ENCODE data around the gene CCDC174. TPM values are rescaled to one million over a fixed set of nuclear protein-coding genes. Genes with fewer than 3 reads are reported as not detected.

The CCDC174 gene
- total RNA-seq, 1 donor from 2014 or later: 25.8 TPM

DNA sequence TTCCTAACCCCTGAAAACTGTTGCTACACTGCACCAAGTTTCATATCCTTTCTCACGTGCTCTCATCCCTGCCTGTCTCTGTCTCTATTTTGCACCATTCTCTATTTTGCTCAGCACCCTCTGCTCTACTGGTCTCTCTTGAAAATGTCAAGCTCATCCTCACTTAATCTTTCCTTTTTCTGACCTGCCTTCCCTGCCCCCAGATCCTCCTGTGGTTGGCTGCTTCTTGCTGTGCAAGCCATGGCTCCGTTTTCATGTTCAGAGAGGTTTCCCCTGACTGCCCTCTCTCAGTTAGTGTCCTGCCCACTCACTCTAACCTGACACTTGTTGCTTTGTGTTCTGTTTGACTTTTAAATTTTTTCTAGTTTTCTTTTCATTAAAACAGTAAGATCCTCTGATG is 6.0 kb downstream of the CCDC174 start:
- TF ChIP-seq, protein P1, sequence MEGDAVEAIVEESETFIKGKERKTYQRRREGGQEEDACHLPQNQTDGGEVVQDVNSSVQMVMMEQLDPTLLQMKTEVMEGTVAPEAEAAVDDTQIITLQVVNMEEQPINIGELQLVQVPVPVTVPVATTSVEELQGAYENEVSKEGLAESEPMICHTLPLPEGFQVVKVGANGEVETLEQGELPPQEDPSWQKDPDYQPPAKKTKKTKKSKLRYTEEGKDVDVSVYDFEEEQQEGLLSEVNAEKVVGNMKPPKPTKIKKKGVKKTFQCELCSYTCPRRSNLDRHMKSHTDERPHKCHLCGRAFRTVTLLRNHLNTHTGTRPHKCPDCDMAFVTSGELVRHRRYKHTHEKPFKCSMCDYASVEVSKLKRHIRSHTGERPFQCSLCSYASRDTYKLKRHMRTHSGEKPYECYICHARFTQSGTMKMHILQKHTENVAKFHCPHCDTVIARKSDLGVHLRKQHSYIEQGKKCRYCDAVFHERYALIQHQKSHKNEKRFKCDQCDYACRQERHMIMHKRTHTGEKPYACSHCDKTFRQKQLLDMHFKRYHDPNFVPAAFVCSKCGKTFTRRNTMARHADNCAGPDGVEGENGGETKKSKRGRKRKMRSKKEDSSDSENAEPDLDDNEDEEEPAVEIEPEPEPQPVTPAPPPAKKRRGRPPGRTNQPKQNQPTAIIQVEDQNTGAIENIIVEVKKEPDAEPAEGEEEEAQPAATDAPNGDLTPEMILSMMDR (IDR thresholded peaks at IDR 0.05; ENCODE audit: unreplicated experiment): no peak
- peak overlapping the region; percentile 14 for H3K27ac Mint-ChIP-seq
- DNase-seq (ENCODE audit: low spot score, unreplicated experiment): no peak
- H3K4me1 Mint-ChIP-seq (ENCODE audit: low read depth): peaks cover 7% of the 10 kb centered on the region
- no peak overlapping the region for H3K4me3 Mint-ChIP-seq (ENCODE audit: low read depth)
- H3K9me3 Mint-ChIP-seq (ENCODE audit: low read depth): no peaks in the 10 kb centered on the region
- no peaks in the 10 kb centered on the region for H3K27me3 Mint-ChIP-seq
- H3K36me3 Mint-ChIP-seq (ENCODE audit: insufficient read depth): peaks cover 25% of the 10 kb centered on the region

- TF ChIP-seq, protein P1 (IDR thresholded peaks at IDR 0.05; ENCODE audit: unreplicated experiment): no peak
- H3K4me3 Mint-ChIP-seq (ENCODE audit: low read depth): no peak overlapping the region
- DNase-seq (ENCODE audit: low spot score, unreplicated experiment): no peak
- peaks cover 33% of the 10 kb centered on the region for H3K36me3 Mint-ChIP-seq (ENCODE audit: insufficient read depth)
- H3K9me3 Mint-ChIP-seq (ENCODE audit: low read depth): no peaks in the 10 kb centered on the region
- no peak overlapping the region for H3K27ac Mint-ChIP-seq
- no peaks in the 10 kb centered on the region for H3K27me3 Mint-ChIP-seq
- no peaks in the 10 kb centered on the region for H3K4me1 Mint-ChIP-seq (ENCODE audit: low read depth)
These were observed 7.4 kb downstream of the CCDC174 start for GRCh38 chr3:14658978-14659377.

- Mint-ChIP-seq H3K36me3 (ENCODE audit: insufficient read depth) (peaks cover 41% of the 10 kb centered on the region), H3K9me3 (ENCODE audit: low read depth) (no peaks in the 10 kb centered on the region), H3K27me3 (no peaks in the 10 kb centered on the region), H3K4me3 (ENCODE audit: low read depth) (no peak overlapping the region), H3K27ac (no peak overlapping the region), H3K4me1 (ENCODE audit: low read depth) (peaks cover 8% of the 10 kb centered on the region)
- DNase-seq (ENCODE audit: low spot score, unreplicated experiment): no peak
- TF ChIP-seq, protein P1 (IDR thresholded peaks at IDR 0.05; ENCODE audit: unreplicated experiment): no peak
These were observed 9.4 kb downstream of the CCDC174 start for GRCh38 chr3:14660942-14661341.

DNA sequence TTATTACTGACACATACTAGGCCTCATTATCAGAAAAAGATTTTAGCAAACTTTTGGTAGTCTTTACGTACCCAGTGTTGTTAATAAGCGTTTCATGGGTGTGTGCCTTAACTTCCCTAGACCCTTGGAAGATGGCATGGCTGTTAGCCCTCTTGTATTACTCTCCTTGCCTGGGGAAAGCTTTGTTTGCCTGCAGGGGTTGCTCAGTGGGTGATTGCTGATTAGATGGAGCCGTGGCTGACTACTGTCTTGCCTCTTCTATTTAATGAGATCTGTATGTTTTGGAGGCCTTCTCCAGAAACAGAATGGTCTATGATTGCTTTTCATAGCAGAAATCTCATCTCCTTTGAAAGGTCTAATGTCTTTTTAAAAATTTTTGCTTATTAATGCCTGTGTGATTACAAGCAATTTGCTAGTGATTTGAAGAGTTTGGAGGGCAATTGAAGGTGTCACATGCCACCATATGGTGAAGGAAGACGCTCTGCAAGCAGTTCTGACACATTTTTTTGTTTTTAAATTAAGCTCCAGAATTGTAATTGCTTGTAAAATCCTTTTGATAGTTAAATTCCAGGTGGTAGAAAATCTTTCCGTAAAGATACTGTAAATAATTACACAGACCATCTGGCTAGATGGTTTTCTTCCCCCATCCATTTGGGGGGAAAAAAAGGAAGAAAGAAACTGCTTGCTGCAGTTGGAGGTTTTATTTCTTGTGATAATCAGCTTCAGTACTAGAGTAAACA is 12.0 kb downstream of the CCDC174 start:
- Mint-ChIP-seq H3K9me3 (ENCODE audit: low read depth) (no peaks in the 10 kb centered on the region), H3K4me3 (ENCODE audit: low read depth) (no peak overlapping the region), H3K4me1 (ENCODE audit: low read depth) (peaks cover 16% of the 10 kb centered on the region), H3K36me3 (ENCODE audit: insufficient read depth) (peaks cover 48% of the 10 kb centered on the region), H3K27ac (no peak overlapping the region), H3K27me3 (no peaks in the 10 kb centered on the region)
- no peak for DNase-seq (ENCODE audit: low spot score, unreplicated experiment)
- TF ChIP-seq, protein P1 (IDR thresholded peaks at IDR 0.05; ENCODE audit: unreplicated experiment): no peak

DNA sequence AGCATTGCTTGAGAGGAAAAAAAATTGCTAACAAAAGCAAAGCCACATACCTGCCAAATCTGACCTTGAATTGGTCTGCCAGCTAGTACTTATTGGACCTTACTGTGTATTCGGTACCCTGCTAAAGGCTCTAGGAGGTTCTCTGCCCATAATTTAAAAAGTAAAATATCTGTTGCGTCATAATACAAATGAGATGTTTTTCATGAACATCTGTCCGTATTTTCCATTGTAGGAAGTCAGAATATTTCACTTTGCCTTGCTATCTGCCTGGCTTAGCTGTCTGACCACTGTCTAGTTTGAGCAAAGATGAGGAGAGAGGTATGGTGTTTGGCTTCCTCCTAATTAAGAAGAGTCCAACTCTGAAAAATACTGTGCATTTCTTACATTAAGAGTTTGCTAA is 12.6 kb downstream of the CCDC174 start:
- Mint-ChIP-seq H3K4me1 (ENCODE audit: low read depth) (peaks cover 16% of the 10 kb centered on the region), H3K36me3 (ENCODE audit: insufficient read depth) (peaks cover 48% of the 10 kb centered on the region), H3K27ac (no peak overlapping the region), H3K4me3 (ENCODE audit: low read depth) (no peak overlapping the region), H3K27me3 (no peaks in the 10 kb centered on the region), H3K9me3 (ENCODE audit: low read depth) (no peaks in the 10 kb centered on the region)
- DNase-seq (ENCODE audit: low spot score, unreplicated experiment): no peak
- TF ChIP-seq, protein P1 (IDR thresholded peaks at IDR 0.05; ENCODE audit: unreplicated experiment): no peak
